Measurements from ENCODE around the gene DOCK8.

DNA sequence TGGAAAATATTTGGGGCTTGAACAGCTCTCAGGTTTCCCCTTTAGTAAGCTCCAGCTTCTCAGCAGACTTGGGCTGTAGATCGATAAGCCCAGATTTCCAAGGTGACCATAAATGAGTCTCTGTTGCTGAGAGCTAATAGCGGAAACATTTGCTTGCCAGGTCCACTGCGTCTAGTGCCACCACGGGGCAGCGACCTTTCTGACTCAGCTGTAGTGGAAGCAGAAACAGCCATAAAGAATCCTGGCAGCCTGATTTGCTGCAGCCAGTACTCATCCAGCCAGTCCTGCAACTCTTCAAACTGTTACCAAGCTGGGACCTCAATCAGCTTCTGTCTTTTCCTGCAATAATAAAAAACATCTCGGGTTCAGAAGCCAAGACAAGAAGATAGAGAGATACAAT is 241.7 kb downstream of the DOCK8 start:
- TF ChIP-seq, protein P1, sequence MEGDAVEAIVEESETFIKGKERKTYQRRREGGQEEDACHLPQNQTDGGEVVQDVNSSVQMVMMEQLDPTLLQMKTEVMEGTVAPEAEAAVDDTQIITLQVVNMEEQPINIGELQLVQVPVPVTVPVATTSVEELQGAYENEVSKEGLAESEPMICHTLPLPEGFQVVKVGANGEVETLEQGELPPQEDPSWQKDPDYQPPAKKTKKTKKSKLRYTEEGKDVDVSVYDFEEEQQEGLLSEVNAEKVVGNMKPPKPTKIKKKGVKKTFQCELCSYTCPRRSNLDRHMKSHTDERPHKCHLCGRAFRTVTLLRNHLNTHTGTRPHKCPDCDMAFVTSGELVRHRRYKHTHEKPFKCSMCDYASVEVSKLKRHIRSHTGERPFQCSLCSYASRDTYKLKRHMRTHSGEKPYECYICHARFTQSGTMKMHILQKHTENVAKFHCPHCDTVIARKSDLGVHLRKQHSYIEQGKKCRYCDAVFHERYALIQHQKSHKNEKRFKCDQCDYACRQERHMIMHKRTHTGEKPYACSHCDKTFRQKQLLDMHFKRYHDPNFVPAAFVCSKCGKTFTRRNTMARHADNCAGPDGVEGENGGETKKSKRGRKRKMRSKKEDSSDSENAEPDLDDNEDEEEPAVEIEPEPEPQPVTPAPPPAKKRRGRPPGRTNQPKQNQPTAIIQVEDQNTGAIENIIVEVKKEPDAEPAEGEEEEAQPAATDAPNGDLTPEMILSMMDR (IDR thresholded peaks at IDR 0.05) = no peak
- TF ChIP-seq POLR2A (IDR thresholded peaks at IDR 0.05) (no peak), POLR2AphosphoS5 (IDR thresholded peaks at IDR 0.05) (no peak)
